Fibroblast of lung (primary cell): Measurements from ENCODE around the gene KCNIP3. TPM values are rescaled to one million over a fixed set of nuclear protein-coding genes. Genes with fewer than 3 reads are reported as not detected.

ENCODE experiments used
- DNase-seq, 2 donors: peaks; one replicate each; pipeline versions ENCODE4 v3.0.0 to v3.0.0-alpha.2; 2010; ENCODE audit warnings: low read depth in 2 of 2
- H2AFZ ChIP-seq: 2 replicates; pipeline ENCODE4 v1.5.1; 2012; ENCODE audit warnings: low read length, control low read depth, inconsistent platforms
- H3K27ac ChIP-seq: 2 replicates; pipeline ENCODE4 v1.5.1; 2011; ENCODE audit warnings: low read length, control low read depth; ENCODE audit not compliant: insufficient read depth
- H3K27me3 ChIP-seq: 2 replicates; pipeline ENCODE4 v1.5.1; 2011; ENCODE audit warnings: mild to moderate bottlenecking, low read length; ENCODE audit not compliant: control insufficient read depth, insufficient read depth
- H3K36me3 ChIP-seq: 2 replicates; pipeline ENCODE4 v1.5.1; 2011; ENCODE audit warnings: low read length; ENCODE audit not compliant: control insufficient read depth, insufficient read depth
- H3K4me1 ChIP-seq: 2 replicates; pipeline ENCODE4 v1.5.1; 2011; ENCODE audit warnings: low read length; ENCODE audit not compliant: control insufficient read depth, insufficient read depth; ENCODE audit errors: extremely low read depth
- H3K4me2 ChIP-seq: 2 replicates; pipeline ENCODE4 v1.5.1; 2011; ENCODE audit warnings: low read length, control low read depth; ENCODE audit not compliant: insufficient read depth; ENCODE audit errors: extremely low read depth
- H3K4me3 ChIP-seq, 4 experiments: fragments of 200-600 bp in 1 of 4; sonication (generic) in 1 of 4; replicated peaks in 1 of 4; 2 replicates each; pipeline ENCODE4 v1.5.1; 2011 to 2016; ENCODE audit warnings: low read length in 4 of 4, low read depth in 3 of 4, mild to moderate bottlenecking in 3 of 4, control low read depth in 2 of 4, inconsistent platforms in 1 of 4, mixed read lengths in 1 of 4; ENCODE audit not compliant: insufficient read depth in 1 of 4; ENCODE audit errors: control extremely low read depth in 1 of 4
- H3K79me2 ChIP-seq: 2 replicates; pipeline ENCODE4 v1.5.1; 2012; ENCODE audit warnings: mild to moderate bottlenecking, low read length, inconsistent platforms; ENCODE audit not compliant: control insufficient read depth, insufficient read depth
- H3K9ac ChIP-seq: 2 replicates; pipeline ENCODE4 v1.5.1; 2011; ENCODE audit warnings: mild to moderate bottlenecking, low read length, control low read depth; ENCODE audit not compliant: insufficient read depth
- H3K9me3 ChIP-seq: 2 replicates; pipeline ENCODE4 v1.5.1; 2012; ENCODE audit warnings: low read depth, low read length; ENCODE audit not compliant: control insufficient read depth, insufficient read depth
- H4K20me1 ChIP-seq: 2 replicates; pipeline ENCODE4 v1.5.1; 2011; ENCODE audit warnings: low read length; ENCODE audit not compliant: control insufficient read depth, insufficient read depth; ENCODE audit errors: extremely low read depth
- EZH2 ChIP-seq: IDR thresholded peaks from 2 replicates; pipeline ENCODE4 v1.5.1; 2012; ENCODE audit warnings: low read length, control low read depth, mild to moderate bottlenecking; ENCODE audit errors: missing control alignments
- polyA plus RNA-seq, 2 donors: library from polyadenylated mRNA; depleted of rRNA in 1 of 2; stranded (reverse) in 1 of 2; unstranded in 1 of 2; fragments of >200 nt; gene quantifications; 2 replicates each; pipeline ENCODE4 v1.2.1, GENCODE V29; 2011 to 2012; ENCODE audit warnings: missing spikeins in 1 of 2
- total RNA-seq: library from RNA; depleted of rRNA; stranded (reverse); fragments of >200 nt; gene quantifications from 2 replicates; pipeline ENCODE4 v1.2.1, GENCODE V29; 2014
- TF ChIP-seq, protein P1 (sequence below), 2 donors: IDR thresholded peaks in 1 of 2; conservative IDR thresholded peaks in 1 of 2; 1 replicate in 1 of 2; 2 replicates in 1 of 2; pipeline ENCODE4 v1.5.1; 2011 to 2012; ENCODE audit warnings: low read length in 2 of 2, control low read depth in 1 of 2, inconsistent platforms in 1 of 2, low read depth in 1 of 2, mild to moderate bottlenecking in 1 of 2

The KCNIP3 gene
- total and polyA plus RNA-seq, 2 donors (not counting 1 experiment from before 2014, with no cell fraction given): 0.32 to 1.7 TPM

- H3K36me3 ChIP-seq: no peaks in the 10 kb centered on the region
- DNase-seq: no peak
- H2AFZ ChIP-seq: no peak overlapping the region
- H3K27me3 ChIP-seq: no peaks in the 10 kb centered on the region
- no peaks in the 10 kb centered on the region for H3K4me1 ChIP-seq
- H3K4me2 ChIP-seq: no peak overlapping the region
- no peak overlapping the region for H3K9ac ChIP-seq
- H3K27ac ChIP-seq: no peak overlapping the region
- no peaks in the 10 kb centered on the region for H3K9me3 ChIP-seq
- H3K4me3 ChIP-seq: no peak overlapping the region
- H3K79me2 ChIP-seq: no peaks in the 10 kb centered on the region
- no peak for TF ChIP-seq EZH2
- TF ChIP-seq, protein P1, sequence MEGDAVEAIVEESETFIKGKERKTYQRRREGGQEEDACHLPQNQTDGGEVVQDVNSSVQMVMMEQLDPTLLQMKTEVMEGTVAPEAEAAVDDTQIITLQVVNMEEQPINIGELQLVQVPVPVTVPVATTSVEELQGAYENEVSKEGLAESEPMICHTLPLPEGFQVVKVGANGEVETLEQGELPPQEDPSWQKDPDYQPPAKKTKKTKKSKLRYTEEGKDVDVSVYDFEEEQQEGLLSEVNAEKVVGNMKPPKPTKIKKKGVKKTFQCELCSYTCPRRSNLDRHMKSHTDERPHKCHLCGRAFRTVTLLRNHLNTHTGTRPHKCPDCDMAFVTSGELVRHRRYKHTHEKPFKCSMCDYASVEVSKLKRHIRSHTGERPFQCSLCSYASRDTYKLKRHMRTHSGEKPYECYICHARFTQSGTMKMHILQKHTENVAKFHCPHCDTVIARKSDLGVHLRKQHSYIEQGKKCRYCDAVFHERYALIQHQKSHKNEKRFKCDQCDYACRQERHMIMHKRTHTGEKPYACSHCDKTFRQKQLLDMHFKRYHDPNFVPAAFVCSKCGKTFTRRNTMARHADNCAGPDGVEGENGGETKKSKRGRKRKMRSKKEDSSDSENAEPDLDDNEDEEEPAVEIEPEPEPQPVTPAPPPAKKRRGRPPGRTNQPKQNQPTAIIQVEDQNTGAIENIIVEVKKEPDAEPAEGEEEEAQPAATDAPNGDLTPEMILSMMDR (conservative IDR thresholded peaks at IDR 0.05 in 1 of 2, IDR thresholded peaks at IDR 0.05 in 1 of 2; ENCODE audit: low read depth in 1 of 2, low read length in 2 of 2): peak; percentile 7 to 15
- no peaks in the 10 kb centered on the region for H4K20me1 ChIP-seq
Observed at GRCh38 chr2:95379371-95379831, 82.3 kb downstream of the KCNIP3 start.

GRCh38 chr2:95380280-95380679 is 83.1 kb downstream of the KCNIP3 start:
- H3K27ac ChIP-seq: no peak overlapping the region
- no peak for TF ChIP-seq EZH2
- TF ChIP-seq, protein P1 (conservative IDR thresholded peaks at IDR 0.05 in 1 of 2, IDR thresholded peaks at IDR 0.05 in 1 of 2; ENCODE audit: low read depth in 1 of 2, low read length in 2 of 2): no peak
- H3K9ac ChIP-seq: no peak overlapping the region
- H3K9me3 ChIP-seq: no peaks in the 10 kb centered on the region
- no peak overlapping the region for H3K4me2 ChIP-seq
- no peak for DNase-seq
- H3K27me3 ChIP-seq: no peaks in the 10 kb centered on the region
- no peak overlapping the region for H2AFZ ChIP-seq
- no peak overlapping the region for H3K4me3 ChIP-seq
- no peaks in the 10 kb centered on the region for H3K79me2 ChIP-seq
- no peaks in the 10 kb centered on the region for H3K4me1 ChIP-seq
- no peaks in the 10 kb centered on the region for H4K20me1 ChIP-seq
- H3K36me3 ChIP-seq: no peaks in the 10 kb centered on the region

GRCh38 chr2:95380731-95381130 is 83.6 kb downstream of the KCNIP3 start:
- no peak overlapping the region for H2AFZ ChIP-seq
- TF ChIP-seq EZH2: no peak
- TF ChIP-seq, protein P1 (conservative IDR thresholded peaks at IDR 0.05 in 1 of 2, IDR thresholded peaks at IDR 0.05 in 1 of 2; ENCODE audit: low read depth in 1 of 2, low read length in 2 of 2): no peak
- no peaks in the 10 kb centered on the region for H3K27me3 ChIP-seq
- H4K20me1 ChIP-seq: no peaks in the 10 kb centered on the region
- H3K36me3 ChIP-seq: no peaks in the 10 kb centered on the region
- H3K9ac ChIP-seq: no peak overlapping the region
- DNase-seq: no peak
- H3K79me2 ChIP-seq: no peaks in the 10 kb centered on the region
- no peak overlapping the region for H3K4me3 ChIP-seq
- H3K27ac ChIP-seq: no peak overlapping the region
- H3K9me3 ChIP-seq: no peaks in the 10 kb centered on the region
- H3K4me2 ChIP-seq: no peak overlapping the region
- H3K4me1 ChIP-seq: no peaks in the 10 kb centered on the region
